ENCODE results near the gene MGAT1.

DNA sequence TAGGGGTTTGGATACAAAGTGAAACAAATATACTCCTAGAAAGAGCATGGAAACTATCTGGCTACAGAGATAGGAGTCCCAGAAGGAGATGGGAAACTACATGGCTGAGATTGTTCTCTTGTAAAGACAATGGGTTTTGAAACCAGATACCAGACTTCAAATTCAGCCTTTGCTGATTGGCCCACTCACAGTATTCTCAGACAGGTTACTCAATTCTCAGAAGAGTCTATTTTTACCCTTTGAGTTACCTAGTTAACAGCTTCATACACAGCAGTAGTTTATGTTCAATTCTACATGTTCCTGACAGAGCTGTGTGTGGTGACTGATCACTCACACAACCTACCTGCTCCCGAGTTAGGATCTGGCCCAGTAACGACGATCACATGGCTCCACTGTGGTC is 44.4 kb upstream of the MGAT1 start:
- no peak for TF ChIP-seq POLR2AphosphoS5 (IDR thresholded peaks at IDR 0.05; ENCODE audit: low read depth, low read length)
- no peak for TF ChIP-seq POLR2A (IDR thresholded peaks at IDR 0.05; ENCODE audit: low read depth, low read length)

Data from GM12892 (cell line).